Bone marrow (tissue), 2 donors: ENCODE data around the gene ZNF512B.
"Not testable (repeated sequence)": the region's sequence is repeated elsewhere in the genome, so short reads cannot be mapped to it uniquely, and the experiment has no call there.

ENCODE experiments used
- DNase-seq, 2 donors: peaks; one replicate each; lab custom pipeline; 2025; lab: John Stamatoyannopoulos, UW

Gene ZNF512B

GRCh38 chr20:63934271-63935068 lies 35.3 kb downstream of the ZNF512B start:
- no peak for DNase-seq

- no peak for DNase-seq
These were observed 36.1 kb downstream of the ZNF512B start for GRCh38 chr20:63933646-63934045.

DNA sequence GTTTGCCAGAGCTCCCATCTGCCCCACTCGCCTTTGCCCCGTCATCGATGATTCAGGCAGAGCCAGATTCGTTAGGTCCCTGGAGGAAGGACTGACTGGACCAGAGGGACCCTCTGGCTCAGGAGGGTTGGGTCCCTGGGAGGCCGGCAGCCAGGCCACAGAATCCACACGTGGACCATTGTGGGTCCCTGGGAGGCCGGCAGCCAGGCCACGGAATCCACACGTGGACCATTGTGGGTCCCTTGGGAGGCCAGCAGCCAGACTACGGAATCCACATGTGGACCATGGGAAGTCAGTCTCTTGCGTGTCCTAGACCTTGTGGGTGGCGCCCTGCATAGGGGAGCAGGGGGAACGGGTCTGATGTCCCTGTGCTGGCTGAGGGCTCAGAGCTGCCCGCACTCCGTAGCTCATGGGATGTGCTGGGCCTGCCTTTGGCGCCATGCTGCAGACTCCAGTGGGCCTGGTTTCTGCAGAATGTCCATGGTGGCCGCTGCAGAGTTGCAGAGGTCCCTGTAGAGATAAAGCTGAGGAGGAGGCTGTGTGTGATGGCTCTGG lies 37.0 kb downstream of the ZNF512B start:
- no peak for DNase-seq

DNA sequence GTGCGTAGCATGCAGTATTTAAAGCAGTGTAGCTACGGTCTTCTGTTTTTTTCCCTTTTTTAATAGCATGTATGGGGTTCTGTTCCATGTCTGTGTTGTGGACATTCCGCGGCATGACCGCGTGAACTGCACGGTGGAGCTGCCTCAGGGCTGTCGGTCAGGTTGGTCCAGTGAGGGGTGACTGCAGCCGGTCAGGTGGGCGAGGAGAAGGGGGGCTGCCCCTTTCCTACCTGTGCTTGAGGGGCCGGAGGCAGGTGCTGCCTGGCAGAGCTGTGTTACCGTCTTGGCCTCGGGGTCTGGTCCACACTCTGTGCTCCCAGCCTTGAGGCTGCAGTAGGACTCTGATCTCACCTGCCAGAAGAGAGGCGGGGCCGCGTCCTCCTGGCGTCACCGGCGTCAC lies 38.0 kb downstream of the ZNF512B start:
- no peak for DNase-seq

- DNase-seq = no peak
These were observed 38.7 kb downstream of the ZNF512B start for GRCh38 chr20:63930971-63931553.

DNA sequence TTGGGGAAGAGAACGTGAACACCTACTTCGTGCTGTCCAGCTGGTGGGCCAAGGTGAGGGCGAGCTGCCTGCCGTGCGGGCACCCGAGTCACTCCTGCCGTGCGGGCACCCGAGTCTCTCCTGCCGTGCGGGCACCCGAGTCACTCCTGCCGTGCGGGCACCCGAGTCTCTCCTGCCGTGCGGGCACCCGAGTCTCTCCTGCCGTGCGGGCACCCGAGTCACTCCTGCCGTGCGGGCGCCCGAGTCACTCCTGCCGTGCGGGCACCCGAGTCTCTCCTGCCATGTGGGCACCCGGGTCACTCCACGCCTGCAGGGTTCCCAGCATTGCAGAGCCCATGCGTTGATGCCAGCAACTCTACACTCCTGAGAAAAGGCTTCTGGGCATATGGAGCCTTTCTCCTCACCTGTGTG lies 40.3 kb downstream of the ZNF512B start:
- not testable (repeated sequence) for DNase-seq

- DNase-seq = no peak
These were observed 40.7 kb downstream of the ZNF512B start for GRCh38 chr20:63929071-63929470.

DNA sequence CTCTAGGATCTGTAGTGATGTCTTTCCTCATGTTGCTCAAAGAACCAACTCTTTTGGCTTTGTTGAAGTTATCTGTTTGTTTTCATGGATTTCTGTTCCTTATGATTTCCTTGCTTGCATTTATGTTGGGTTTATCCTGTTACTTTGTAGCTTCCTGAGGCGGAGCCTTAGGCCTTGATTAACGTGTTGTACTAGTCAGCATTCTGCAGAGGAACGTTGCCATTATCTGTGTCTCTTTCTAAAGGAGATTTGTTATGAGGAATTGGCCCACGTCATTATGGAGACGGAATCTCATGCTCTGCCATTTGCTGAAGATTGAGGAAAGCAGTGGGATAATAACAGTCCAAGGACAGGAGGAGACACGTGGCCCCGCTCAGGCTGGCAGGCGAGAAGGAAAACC lies 43.4 kb downstream of the ZNF512B start:
- DNase-seq = no peak

DNA sequence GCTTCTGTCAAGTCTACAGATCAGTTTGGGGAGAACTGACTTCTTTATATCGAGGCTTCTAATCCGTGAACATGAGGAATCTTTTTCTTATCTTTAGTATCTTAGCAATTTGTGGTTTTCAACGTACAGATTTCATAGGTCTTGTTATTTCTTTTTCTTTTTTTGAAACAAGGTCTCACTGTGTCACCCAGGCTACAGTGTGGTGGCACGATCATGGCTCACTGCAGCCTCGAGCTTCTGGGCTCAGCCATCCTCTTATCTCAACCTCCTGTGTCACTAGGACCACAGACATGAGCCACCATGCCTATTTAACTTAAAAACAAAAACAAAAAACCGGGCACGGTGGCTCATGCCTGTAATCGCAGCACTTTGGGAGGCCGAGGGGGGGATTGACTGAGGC lies 45.5 kb downstream of the ZNF512B start:
- DNase-seq = no peak

DNA sequence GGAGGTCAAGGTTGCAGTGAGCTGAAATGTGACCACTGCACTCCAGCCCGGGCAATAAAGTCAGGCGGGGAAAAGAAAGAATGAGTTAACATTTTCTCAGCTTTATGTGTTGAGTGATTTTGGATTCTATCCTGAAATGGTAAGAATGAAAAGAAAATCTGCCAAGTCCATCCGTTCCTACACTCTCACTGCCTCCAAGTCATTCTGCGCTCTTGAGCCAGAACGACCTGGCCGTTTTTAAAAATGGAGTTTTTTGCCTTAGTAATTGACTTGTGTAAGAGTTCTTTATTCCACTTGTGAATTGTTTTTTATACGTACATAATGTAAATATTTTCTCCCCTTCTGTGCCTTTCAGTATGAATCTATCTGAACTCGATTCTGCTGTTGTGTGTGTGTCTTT lies 46.1 kb downstream of the ZNF512B start:
- no peak for DNase-seq

GRCh38 chr20:63920226-63920625 lies 49.5 kb downstream of the ZNF512B start:
- DNase-seq = no peak

DNA sequence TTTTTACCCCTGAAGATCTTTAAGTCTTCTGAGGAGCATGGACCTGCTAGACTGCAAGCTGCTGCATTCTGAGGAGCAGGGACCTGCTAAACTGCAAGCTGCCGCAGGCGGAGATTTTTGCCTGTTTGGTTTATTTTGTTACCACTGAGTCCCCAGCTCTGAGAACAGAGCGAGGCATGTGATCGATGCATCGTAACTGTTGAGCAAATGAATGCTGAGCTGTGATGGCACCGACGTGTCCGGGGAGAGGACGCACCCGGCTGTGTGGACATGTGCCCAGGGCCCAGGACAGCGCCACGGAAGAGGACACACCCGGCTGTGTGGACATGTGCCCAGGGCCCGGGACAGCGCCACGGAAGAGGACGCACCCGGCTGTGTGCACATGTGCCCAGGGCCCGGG lies 50.6 kb downstream of the ZNF512B start:
- no peak for DNase-seq

DNA sequence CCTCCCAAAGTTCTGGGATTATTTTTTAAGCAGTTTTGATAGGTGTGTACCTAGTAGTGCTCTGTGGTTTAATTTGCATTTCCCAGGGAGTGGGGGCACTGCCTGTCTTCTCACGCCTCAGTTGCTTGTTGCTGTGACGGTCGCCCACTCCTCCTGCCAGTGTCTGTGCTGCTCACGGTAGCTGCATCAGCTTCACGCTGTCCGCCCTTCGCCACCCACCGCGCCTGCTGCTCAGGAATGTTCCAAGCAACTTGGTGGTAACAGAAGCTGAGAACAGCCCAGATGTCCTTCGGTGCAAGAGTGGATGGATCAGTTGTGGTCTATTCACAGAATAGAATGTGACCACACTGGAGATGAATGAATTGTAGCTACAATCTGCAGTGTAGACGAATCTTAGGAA lies 51.9 kb downstream of the ZNF512B start:
- DNase-seq = no peak

- not testable (repeated sequence) for DNase-seq
These were observed 53.3 kb downstream of the ZNF512B start for GRCh38 chr20:63916371-63916939.

DNA sequence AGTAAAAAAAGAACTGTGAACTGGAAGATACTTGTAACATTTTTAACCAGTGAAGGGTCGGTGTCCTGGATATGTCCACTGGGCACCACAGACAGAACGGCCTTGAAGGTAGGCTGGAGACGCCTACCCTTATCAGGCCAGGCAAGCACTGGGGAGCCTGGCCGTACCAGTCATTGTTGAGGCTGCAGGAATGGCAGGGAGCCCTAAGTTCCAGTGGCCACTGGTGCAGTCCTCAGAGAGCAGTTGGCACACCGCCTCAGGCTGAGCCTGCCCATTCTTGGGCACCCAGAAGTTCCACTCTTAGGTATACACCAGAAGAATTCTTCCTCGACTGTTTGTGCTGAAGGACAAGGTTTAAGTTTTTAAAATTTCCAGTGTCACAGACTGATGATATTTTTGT lies 54.3 kb downstream of the ZNF512B start:
- no peak for DNase-seq

DNA sequence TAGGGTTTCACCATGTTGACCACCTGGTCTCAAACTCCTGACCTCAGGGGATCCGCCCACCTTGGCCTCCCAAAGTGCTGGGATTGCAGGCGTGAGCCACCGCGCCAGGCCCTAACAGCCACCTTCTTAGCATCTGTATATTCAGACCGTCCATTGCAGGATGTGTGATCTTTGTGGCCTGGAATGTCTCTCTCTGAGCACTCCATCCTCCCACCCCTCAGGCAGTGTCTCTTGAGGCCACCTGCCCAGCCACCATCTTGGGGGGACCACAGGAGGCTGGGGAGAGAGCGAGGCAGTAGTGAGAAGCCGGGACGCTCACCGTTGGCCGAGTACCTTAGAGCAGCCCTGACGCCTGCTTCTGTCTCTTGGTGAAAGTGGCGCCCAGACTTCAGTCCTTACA lies 56.0 kb downstream of the ZNF512B start:
- DNase-seq = no peak

DNA sequence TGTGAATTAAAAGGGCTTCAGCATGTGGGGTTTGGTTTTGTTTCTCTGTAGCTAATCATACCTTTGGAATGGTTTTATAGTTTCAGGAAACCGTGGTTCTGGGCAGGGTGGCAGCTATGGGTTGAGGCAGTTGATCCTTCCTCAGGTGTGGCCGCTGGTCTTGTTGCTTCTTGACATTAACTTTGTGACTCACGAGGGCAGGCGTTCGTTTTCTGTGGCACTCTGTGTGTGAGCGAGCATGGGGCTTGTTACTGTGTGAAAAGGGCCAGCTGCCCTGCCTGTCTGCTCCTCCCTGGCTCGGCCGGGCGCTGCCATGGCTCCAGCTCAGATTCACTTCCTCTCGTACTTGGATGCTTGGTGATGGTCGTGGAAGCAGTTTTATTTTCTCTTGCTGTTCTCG lies 58.6 kb downstream of the ZNF512B start:
- DNase-seq = no peak

GRCh38 chr20:63908008-63908682 lies 61.6 kb downstream of the ZNF512B start:
- DNase-seq = no peak
